Neutrophil (primary cell): ENCODE data around the gene MBD5.

Source experiments
- H3K27ac ChIP-seq: fragments of 200-600 bp; sonication (generic); 2 replicates; pipeline ENCODE4 v1.5.1; 2016; ENCODE audit warnings: mild to moderate bottlenecking, moderate library complexity
- H3K27me3 ChIP-seq: fragments of 200-600 bp; sonication (generic); 2 replicates; pipeline ENCODE4 v1.6.0; 2016; ENCODE audit warnings: mild to moderate bottlenecking
- H3K36me3 ChIP-seq: fragments of 200-600 bp; sonication (generic); 2 replicates; pipeline ENCODE4 v1.5.1; 2017
- H3K4me1 ChIP-seq, 2 experiments: fragments of 200-600 bp in 1 of 2; sonication (generic) in 1 of 2; 1 replicate in 1 of 2; 2 replicates in 1 of 2; pipeline versions ENCODE4 v1.5.1 to v1.6.1; 2013 to 2016; ENCODE audit warnings: low read depth in 1 of 2, low read length in 1 of 2, mild to moderate bottlenecking in 1 of 2, moderate library complexity in 1 of 2; ENCODE audit not compliant: control insufficient read depth in 1 of 2, insufficient read depth in 1 of 2
- H3K4me3 ChIP-seq, 2 experiments: fragments of 200-600 bp in 1 of 2; sonication (generic) in 1 of 2; 1 replicate in 1 of 2; 2 replicates in 1 of 2; pipeline ENCODE4 v1.5.1; 2013 to 2016; ENCODE audit warnings: low read depth in 1 of 2, low read length in 1 of 2, mild to moderate bottlenecking in 1 of 2, moderate library complexity in 1 of 2
- H3K9me3 ChIP-seq: fragments of 200-600 bp; sonication (generic); 2 replicates; pipeline ENCODE4 v1.5.1; 2016
- TF ChIP-seq, protein P1 (sequence below): fragments of 200-600 bp; sonication (generic); IDR thresholded peaks from 2 replicates; pipeline ENCODE4 v1.5.1; 2016; ENCODE audit warnings: antibody characterized with exemption

The MBD5 gene

DNA sequence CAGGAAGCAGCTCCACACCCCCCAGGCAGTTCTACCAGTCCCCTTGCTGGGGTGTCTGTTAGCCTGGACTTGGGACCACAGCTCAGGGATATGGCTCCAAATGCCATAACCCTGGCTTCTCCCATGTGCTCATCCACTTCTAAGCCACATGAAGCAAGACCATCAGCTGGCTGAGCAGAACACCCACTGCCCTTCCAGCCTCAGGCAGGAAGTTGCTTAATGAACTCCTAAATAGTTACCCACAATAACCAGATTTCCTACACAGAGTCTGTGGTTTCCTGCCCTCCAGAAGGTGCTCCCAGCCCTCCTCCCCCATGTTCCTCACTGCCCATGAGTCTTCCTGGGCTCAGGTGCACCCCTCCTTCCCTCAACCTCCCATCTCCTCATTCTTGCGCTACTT, 525.4 kb downstream of the MBD5 start:
- Histone ChIP-seq H3K4me1 (peaks cover 23 to 26% of the 10 kb centered on the region in 2 experiments), H3K9me3 (no peaks in the 10 kb centered on the region), H3K27me3 (no peaks in the 10 kb centered on the region), H3K36me3 (no peaks in the 10 kb centered on the region), H3K27ac (peak overlapping the region; percentile 65), H3K4me3 (no peak overlapping the region)
- TF ChIP-seq, protein P1, sequence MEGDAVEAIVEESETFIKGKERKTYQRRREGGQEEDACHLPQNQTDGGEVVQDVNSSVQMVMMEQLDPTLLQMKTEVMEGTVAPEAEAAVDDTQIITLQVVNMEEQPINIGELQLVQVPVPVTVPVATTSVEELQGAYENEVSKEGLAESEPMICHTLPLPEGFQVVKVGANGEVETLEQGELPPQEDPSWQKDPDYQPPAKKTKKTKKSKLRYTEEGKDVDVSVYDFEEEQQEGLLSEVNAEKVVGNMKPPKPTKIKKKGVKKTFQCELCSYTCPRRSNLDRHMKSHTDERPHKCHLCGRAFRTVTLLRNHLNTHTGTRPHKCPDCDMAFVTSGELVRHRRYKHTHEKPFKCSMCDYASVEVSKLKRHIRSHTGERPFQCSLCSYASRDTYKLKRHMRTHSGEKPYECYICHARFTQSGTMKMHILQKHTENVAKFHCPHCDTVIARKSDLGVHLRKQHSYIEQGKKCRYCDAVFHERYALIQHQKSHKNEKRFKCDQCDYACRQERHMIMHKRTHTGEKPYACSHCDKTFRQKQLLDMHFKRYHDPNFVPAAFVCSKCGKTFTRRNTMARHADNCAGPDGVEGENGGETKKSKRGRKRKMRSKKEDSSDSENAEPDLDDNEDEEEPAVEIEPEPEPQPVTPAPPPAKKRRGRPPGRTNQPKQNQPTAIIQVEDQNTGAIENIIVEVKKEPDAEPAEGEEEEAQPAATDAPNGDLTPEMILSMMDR, result no peak

DNA sequence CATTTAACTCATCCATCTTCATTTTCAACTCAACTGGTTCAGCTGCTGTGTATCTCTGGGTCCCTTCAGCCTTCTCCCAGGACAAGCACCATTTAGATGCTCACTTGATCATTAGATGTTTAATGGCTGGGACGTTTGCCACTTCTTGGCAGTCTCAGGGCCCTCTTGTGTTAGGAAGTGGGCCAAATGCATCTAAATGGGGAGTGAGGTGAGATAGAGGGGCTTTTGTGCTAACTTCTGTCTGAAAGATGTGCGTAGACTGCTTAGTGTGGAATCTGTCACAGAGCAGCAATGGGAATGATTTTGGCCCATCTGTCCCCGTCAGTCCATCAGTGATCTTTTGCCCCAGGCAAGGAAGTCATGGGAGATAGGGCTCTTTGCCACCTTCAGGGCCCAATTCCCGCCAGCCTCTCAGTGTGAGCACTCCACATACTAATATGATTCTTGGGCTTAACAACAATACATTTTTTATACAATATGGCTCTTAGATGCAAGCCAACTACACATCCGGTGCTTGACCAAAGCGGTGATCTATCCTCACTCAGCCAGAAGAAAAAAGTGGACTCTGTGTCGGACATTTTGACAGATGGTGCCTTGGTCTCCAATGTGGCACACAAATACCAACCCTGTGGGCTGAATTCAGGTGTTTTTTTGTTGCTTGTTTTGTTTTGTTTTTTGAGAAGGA, 528.0 kb downstream of the MBD5 start:
- peaks cover 36 to 39% of the 10 kb centered on the region in 2 experiments for H3K4me1 ChIP-seq
- no peaks in the 10 kb centered on the region for H3K36me3 ChIP-seq
- H3K4me3 ChIP-seq, result no peak overlapping the region
- TF ChIP-seq, protein P1, result no peak
- no peak overlapping the region for H3K27ac ChIP-seq
- no peaks in the 10 kb centered on the region for H3K27me3 ChIP-seq
- no peaks in the 10 kb centered on the region for H3K9me3 ChIP-seq

DNA sequence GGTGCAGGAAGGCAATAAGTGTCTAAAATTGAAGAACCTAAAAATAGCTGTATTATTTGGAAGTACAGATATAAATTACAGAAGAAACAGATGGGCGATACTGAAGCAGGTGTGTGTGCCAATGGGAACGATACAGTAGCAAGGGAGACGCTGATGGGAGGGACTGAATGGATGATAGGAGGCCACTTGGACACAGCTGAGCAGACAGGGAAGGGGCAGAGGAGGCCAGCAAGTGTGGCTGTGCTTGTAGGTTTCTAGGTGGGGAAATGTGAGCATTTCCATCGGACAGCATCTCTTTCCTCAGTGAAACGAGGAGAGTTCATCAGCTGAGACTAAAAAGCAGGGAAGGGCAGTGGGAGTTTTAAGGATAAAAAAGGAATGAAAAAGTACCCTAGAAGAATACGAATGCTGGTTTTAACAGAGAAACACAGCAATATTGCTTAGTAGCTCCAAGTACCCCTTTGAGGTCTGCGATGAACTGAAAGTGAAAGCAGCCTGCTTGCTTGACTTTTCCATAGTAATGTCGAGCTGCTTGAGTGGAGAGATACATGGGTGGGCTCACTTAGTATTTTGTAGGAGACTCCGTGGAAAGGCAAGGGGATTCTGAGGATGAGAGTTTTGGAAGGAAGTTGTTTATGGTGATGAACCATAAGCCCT, 531.9 kb downstream of the MBD5 start:
- TF ChIP-seq, protein P1, result no peak
- H3K9me3 ChIP-seq, result no peaks in the 10 kb centered on the region
- no peaks in the 10 kb centered on the region for H3K27me3 ChIP-seq
- H3K27ac ChIP-seq, result peak overlapping the region; percentile 20
- H3K36me3 ChIP-seq, result no peaks in the 10 kb centered on the region
- H3K4me1 ChIP-seq, result peaks cover 13 to 14% of the 10 kb centered on the region in 2 experiments
- H3K4me3 ChIP-seq, result peak overlapping the region; percentile 57 to 63

DNA sequence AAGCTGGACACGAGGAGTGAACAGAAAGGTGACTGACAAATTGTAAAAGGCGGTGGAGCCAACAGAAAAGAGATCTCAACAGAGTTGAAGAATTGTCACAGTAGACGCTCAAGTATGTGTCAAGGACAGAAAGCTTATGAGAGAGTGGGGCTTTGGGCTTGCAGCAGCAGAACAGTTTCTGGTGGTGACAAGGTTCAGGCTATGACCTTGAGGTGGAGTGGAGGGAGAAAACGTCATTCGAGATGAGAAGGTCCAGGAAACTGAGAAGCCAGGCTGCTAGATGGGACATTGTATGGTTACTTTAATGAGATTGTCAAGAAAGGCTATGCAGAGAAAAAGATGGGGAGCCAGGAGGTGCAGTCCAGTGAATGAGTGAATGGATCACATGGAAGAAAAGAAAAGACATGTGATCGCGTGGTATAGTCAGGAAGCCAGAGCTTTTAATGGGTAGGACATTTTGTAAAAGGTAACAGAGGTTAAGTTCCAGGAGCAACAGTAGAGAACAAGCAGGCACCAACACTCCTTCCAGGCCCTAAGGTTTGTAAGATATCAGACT, 532.5 kb downstream of the MBD5 start:
- Histone ChIP-seq H3K27me3 (no peaks in the 10 kb centered on the region), H3K27ac (peak overlapping the region; percentile 20), H3K9me3 (no peaks in the 10 kb centered on the region), H3K4me3 (peak overlapping the region; percentile 57 to 63), H3K4me1 (peaks cover 13 to 14% of the 10 kb centered on the region in 2 experiments), H3K36me3 (no peaks in the 10 kb centered on the region)
- TF ChIP-seq, protein P1, result no peak

DNA sequence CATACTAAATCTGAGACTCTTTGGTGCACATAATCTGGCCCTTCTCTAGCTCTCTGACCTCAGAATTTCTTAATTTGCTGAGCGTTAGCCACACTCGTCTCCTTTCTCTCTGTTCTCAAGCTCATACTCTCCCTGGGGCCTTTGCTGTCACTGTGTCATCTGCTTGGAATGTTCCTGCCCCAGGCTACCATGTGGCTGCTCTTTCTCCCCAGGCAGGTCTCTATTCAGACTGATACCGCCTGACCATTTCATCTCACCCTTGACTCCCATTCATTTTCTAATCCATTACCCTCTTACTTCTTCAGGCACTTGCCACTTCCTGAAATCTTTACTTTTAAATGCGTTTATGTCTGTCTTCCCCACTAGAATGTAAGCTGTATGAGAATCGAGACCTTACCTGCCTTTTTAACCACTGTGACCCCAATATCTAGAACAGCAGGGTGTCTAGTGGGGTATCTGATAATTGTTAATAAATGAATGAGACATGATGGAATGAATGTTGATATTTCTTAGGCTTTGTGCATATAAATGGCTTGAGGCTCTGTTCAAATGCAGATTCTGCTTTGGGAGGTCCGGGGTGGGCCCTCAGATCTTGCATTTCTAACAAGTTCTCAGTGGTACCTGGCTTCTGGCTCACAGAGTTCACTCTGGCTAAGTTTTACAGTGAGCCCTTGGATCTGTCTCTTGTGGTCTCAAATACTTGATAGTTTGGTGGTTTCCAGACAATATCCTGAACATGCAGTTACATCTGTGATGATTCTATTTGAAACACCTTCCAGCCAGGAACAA, 533.8 kb downstream of the MBD5 start:
- H3K9me3 ChIP-seq, result no peaks in the 10 kb centered on the region

More for the DNA sequence above, 533.8 kb downstream of the MBD5 start:
- peaks cover 13 to 14% of the 10 kb centered on the region in 2 experiments for H3K4me1 ChIP-seq
- TF ChIP-seq, protein P1, result no peak
- H3K4me3 ChIP-seq, result no peak overlapping the region
- H3K36me3 ChIP-seq, result no peaks in the 10 kb centered on the region
- H3K27ac ChIP-seq, result no peak overlapping the region
- no peaks in the 10 kb centered on the region for H3K27me3 ChIP-seq
